NCI-H2081 treated with DMSO at 0.1 percent for 48 hours (cell line): ENCODE measurements around the gene GNAS-AS1.

Experiments used
- DNase-seq: peaks from one replicate; lab custom pipeline; 2025; lab: John Stamatoyannopoulos, UW

Gene GNAS-AS1

DNA sequence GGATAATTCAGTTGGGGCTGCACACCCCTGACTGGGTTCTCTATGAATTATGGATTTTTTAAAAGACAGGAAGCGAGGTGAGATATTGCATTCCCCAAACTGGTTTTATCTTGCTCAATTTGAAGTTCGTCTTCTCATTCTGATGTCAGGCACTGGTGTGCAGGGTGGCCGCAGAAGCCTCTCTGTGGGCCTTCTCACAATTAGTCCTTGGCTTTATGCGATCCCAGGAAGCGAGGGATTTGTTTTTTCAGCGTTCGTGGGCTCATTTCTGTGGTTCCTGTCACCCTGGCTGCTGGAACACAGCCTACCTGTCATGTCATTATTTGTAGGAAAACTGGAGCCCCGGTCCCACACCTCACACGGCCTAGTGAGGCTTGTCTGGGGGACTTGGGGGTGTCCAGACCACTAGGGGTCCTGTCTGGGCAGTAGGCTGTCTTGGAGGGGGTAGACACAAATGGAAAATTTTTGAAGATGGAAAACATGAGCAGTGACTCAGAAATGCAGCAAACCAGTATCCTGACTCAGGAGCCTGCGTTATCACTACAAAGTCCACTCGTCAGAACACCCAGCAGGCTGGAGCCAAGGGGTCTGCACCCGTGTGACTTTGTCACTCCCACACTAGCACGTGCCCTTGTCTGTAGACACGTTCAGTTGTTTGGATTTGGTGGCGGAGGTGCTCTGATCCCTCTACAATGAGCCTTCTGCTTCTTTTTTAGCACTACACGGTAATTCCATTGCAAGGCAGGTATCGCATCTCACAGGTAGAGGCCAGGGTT, 42.2 kb downstream of the GNAS-AS1 start:
- no peak for DNase-seq

DNA sequence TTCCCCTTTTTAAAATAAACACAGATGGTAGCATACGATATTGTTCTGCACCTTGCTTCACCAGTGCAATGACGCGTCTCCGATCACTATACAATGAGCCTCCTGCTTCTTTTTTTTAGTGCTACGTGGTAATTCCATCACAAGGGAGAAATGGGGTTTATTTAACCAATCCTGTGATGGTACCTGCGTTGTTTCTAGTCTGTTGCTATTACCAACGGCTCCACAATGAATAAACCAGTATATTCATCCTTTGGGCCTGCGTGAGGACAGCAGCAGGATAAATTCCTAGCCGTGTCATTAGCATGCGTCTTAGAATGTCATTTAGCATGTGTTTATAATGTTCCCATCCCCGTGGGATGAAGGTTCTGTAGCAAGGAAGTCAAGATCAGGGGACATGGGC, 42.9 kb downstream of the GNAS-AS1 start:
- DNase-seq, result no peak

DNA sequence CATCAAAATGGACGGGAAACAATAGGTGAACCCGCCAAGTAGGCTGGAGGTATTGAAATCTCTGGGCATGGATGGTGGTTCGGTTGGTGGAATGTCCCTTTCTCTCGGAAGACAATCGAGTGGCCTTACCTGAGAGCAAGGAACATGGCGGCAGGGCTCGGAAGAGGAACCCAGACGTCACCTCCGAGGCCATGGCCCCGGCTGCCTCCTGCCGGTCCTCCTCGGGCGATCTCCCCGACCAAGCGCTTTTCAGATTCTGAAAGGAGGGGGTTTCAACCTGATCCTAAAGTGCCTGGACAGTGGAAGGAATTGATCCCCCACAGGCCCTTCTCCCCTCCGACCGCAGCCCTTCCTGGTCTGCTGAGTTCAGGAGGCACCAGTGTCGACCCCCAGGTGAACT, 47.2 kb downstream of the GNAS-AS1 start:
- no peak for DNase-seq

DNA sequence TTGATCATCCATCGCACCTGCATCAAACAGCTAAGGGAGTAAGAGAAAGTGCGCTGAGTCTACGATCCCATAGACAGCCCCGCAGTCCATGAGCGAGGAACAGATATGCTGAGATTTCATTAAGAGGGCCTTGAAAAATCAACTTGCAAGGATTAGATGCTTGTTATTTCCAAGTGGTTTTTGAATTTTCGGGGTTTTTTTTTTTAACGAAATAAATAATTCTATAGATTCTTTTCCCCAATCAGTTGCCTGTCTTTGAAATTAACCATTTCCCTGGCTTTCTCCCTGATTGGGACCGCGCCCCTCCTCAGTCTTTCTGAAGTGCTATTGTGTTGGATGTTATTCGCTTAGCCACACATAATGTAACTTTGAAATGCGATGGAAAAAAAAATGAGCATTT, 48.6 kb downstream of the GNAS-AS1 start:
- DNase-seq, result no peak

DNA sequence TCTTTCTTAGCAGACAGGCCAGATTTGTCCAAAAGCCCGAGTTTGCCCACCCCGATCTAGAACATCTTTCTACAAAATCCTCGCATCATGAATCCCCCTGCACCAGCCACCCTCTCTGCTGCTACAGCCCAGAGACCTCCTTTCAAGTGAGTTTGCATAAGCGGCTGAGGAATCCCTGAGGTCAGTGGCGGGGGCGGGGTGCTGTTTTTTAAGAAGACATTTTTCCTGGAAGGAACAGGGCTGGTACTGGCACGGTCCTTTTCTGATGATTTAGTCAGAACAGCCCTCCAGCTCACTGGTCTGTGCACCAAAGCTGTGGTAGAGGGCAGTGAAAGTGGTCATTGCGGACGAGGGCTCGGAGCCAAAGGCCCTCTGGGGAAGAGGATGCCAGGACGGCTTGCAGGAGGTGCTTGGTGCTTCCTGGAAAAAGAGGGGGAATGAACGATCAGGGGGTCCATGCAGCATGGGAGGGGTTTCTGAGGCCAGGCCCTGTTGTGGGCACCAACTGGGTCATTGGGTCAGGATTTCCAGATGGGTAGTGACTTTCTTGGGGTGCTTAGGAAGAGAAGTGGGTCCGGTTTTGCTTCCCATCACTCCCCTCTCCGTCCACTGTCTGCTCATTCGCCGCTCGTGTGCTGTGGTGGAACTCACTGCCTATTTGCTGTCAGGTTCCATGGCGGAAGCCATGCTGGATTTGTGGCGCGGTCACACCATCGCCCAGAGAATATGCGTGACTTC, 50.4 kb downstream of the GNAS-AS1 start:
- no peak for DNase-seq

DNA sequence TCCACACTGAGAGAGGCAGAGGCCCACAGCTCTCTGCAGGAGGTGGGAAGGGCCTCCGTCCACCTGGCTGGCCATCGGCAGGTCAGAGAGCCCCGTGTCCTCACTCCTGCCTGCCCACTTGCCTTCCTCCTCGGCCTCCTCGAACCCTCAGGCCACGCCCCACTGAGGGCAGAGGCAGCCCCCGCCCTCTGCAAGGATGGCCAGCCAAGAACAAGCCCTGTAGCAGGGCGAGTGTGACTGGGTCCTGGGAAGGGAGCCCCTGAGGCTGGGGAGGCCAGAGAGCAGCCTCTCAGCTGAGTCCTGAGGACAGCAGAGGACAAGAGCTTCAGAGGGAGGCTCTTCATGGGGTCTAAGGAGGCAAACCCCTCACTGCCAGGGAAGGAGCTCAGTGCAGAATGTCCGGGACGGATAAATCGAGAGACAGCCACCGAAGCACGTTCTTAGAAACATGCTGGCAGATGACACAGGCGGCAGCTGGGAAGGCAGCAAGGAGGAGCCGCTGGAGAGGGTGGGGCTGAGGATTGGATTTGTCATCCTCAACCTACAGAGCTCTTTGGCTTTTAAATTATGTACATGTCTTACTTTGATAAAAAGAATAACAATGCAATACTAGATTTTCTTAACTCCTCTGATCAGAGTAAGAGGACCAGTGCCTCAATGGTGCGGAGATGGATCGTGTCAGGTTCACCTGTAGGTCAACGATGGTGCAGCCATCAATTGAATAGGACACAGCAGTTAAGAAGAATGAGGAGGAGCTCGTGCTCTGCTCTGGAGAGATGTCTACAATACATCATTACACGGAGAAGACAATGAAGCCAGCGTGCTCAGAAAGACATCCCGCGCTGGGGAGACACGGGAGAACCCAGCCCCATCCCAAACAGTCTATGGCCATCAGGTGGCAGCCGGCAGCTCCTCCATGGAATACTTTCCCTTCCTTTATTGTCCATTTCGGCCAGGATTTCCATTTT, 53.0 kb downstream of the GNAS-AS1 start:
- no peak for DNase-seq

DNA sequence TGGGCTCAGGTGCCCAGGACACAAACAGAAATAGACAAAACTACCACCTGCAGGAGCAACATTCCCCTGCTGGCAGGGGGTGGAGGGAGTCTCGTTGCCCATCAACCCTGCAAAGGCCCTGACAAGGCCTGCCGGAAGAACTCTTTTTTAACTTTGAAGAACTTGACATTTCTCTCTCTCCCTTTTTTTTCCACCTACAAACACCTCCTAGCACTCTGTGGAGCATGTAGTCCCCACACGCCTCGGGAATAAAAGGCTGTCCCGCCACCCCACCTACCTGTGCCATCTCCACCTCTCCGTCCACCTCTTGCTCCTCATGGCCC, 54.8 kb downstream of the GNAS-AS1 start:
- no peak for DNase-seq

DNA sequence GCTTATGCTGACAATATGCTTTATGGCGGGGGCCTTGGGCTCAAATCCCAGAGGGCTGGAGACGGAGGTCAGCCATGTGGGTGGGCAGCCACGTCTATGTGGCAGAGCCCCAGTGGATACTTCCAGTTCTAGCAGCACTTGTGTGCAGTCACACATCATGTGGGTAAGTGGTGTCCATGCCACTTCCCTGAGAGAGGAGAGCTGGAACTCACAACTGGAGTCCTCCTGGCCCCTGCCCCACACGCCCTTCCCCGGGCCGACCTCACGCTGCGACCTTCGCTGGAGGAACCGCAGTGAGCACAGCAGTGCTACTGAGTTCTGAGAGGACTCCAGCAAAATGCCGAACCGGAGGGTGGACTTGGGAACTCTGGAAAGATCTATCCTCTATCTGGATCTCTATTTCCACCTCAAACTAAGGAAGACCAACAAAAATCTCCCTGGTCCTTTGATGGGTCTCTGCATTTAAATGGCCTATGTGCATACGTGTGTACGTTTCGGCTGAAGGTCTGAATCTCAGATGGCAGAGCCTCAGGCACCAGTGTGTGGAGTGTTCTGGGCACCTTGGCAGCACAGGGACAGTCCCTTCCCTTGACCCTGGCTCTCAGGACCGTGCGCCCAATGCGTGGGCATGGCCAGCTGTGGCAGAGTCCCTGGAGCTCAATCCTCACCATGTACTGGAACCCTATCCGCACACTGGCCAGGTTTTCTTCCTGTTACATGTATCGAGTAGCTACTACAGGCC, 55.4 kb downstream of the GNAS-AS1 start:
- no peak for DNase-seq

DNA sequence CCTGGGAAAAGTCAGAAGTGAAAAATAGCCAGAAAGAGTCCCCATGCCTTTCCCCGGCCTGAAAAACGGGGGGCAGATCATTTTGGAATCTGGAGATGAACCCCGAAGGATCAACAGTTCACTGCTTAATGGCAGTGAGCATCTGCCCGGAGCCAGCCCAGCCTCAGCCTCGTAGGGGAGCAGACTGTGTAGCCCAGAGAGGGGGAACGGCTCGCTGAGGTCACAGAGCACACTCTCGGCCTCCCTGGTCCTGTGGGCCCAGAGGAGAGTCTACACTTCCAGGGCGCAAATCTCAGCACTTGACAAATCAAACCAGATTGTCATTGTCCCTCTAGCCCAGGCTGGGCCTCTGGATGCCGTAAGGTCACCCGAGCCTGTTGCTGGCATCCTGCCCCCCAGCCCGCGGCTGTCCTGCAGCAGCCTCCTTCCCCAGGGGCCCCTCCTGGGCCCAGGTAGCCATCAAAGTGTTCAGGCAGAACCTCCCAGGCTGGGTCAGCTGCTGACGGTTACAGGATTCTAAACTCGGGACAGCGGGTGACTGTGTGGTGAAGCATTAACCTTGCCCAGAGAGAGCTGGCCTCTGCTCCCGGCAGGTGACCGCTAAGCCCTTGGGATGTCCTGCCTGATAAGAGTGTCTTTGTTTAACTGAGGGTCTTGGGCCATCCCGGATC, 56.1 kb downstream of the GNAS-AS1 start:
- no peak for DNase-seq

DNA sequence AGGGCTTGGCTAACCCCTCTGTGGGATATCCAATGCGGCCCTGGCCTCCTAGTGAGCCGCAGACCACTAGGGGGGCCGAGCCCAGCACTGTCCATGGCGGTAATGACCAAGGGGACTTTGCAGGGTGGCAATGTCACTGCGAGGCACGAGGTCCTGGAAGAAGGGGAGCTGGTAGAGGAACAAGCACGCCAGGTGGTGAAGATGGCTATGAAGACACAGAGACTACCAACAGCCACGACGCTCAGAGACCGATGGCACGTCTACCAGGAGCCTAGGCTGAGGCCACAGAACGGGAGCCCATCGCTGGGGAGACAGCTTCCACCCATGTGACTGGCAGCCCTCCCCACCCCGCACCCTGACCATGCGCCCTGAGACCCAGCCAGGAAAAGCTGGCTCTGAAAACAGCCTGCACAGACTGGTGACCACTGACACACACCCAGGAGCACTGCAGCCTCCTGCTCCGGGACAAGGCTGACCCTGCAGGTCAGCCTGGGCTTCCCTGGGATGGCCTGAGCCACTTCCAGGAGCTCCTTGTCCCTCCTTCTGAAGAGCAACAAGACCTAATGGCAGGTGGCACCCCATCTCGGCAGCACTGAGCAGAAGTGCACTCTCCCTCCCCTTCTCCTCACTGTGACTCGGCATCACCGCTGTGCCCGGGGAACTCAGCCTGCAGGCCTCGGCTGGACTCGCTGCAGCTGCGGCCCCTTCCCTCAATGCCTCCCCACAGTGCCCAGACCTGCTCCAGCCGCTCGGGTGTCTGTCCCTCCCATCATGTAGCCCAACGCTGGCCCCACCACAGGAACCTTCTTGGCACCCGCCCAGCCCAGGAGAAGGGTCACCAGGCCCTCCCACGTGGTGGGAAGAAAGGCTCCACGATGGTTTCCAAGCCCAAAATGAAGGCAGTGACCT, 56.9 kb downstream of the GNAS-AS1 start:
- DNase-seq, result no peak

DNA sequence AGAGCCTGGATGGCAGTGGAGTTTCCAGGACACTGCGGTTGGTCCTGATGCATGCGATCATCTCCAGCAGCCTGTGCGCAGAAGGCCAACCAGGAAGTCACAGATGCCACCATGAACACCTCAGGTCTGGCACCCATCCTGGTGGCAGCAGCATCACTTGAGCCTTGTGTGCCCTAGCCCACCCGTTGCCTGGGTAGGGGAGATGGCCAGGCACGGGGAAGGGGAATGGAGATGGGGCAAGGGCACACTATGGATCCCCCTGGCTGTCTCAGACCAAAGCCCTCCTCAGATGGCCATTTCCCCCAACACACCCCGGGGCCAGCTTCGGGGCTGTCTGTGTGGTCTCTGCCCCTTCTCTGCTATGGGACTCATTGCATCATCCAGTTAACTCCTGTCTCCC, 58.3 kb downstream of the GNAS-AS1 start:
- DNase-seq, result no peak

DNA sequence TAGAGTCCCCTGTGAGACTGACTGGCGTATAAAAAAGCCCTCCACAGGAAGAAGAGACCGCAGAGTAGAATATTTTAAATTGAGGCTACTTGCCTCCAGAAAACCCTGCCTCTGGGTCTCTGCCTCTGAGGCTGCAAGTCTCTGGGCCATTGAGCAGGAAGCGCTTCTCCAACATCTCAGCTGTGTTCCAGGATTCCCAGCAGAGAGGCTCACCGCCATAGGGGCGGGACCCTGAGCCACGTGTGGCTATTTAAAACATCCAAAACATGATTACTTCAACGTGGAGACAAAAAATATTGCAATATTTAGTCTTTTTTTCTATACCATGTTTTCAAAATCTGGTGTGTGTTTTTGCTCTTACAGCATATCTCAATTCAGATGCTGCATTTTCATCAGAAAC, 59.4 kb downstream of the GNAS-AS1 start:
- no peak for DNase-seq

DNA sequence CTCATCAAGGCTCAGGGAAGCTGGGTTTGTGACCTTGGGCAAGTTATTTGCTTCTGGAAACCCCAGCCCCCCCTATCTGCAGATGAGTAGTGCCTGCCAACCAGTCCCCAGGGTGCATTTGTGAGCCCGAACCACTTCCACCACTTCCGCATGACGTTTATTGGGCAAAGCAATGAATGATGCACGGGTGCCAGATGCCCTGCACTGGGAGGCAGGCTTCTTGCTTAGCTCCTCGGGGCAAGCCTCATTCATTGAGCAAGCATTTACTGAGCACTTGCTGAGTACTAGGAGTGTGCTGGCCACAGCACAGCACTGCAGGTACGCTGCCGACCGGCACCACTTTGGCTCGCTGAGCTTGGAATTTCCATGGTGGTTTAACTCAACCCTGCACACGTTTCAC, 60.2 kb downstream of the GNAS-AS1 start:
- DNase-seq, result no peak

DNA sequence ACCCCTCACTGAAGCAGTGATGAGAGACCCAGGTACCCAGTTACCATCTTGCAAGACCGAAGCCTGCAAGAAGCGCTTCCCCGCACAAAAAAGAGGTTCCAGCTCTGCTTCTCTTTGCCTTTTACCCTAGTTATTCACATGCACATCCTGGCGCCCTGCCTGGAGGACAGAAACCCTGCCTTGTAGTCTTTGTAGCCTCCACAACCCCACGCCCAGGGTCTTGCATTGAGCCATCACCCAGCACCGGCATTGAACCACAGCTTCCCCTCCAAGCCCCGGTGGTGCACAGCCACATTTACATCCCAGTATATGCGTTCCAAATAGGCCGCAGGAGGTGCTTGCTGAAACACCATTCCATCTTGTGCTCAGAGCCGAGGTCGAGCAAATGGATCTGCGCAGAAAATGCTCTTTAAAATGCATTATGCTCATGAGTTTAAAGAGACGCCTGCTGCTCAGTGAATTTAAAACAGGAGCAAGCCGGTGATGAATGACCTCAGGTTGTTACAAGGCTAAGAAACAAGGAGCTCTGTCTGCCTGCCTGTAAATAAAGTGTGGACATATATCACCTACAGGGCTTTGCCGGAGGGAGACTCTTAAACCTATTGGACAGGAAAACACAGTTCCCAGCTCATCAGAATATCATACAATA, 61.7 kb downstream of the GNAS-AS1 start:
- DNase-seq, result no peak

DNA sequence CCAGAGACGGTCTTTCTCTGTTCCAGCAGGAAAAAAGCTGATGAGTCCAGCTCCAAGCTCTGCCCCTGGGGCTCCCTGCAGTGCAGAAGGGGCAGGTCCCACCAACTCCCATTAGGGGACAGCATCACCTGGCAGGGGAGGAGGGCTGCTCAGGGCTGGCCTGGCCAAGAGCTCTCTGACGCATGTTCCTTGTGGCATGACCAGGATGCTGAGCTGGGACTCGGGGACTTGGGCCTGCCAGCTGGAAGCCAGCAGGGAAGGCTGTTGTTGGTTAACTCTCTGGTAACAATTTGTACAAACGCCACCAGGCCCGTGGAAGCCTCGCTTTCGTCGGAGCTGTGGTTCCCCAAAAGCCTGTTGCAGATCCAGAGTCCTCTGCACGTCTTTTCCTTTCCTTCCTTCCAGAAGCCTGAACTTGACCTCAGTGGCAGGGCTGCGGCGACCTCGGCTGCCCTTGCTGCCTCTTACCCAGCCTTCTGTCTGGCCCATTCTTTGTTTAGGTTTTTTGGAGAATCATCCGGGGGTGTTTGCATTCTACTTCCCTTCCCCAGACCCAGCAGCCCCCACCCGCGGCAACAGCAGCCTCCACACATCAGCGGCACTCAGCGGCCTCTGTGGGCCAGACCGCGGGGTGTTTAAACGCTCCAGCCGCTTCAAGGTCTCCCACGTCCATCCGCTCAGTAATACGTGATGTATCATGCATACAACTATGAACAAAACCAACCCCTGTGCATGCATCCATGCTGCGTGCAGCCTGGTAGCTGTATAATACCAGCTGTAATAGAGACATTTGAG, 63.3 kb downstream of the GNAS-AS1 start:
- DNase-seq, result no peak

DNA sequence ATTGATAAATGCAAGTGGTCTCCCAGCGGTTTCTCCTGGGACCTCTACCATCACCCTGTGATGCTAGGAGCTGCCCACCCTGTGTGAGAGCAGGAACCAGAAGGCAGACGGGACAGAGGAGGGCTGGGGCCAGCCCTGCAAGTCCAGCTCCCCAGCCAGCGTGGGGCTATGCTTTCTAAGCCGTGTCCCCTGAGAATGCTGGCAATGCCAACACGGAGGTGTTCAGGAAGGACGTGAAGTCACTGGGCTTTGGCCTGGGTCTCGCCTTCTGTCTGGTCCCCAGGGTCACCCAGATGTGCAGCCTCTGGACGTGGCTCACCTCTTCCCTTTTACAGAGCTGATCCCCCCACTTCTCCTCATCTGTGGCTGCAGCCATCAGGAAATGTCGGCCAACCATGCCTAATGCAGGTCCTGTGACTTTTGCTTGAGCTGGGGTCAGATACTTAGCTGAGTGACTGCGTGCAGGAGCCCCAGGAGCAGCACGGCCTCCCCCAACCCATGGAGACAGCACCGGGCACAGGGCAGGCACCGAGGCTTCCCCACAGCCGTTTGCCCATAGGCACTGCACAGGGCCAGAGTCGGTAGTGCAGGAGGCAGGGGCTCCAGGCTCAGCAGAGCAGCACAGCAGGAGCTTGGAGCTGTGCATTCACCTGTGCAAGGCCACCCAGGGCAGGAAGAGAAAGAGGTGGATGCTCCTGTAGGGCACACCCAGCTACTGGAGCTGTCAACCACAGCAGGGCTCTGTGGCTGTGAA, 66.2 kb downstream of the GNAS-AS1 start:
- no peak for DNase-seq

DNA sequence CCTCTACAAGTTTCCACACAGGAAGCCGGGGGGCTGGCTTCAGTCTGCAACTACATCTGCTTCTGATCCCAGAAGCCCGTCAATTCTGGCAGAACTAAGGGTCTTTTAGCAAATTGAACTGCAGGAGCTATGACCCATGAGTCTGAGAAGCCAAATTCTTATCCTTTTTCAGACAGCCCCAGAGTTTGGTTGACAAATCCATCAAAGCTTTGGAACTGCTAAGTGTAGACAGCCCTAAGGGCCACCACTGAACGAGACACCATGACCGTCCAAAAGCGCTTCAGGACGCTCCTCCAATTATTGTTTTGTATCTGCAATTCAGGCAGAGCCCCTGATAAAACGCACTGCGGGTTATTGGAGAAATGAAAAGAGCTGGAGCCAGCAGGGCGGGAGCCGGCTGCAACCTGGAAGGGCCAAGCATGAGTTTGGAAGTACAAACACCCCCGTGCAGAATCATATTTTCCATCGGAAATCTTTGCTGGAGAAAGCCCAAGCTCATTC, 67.1 kb downstream of the GNAS-AS1 start:
- no peak for DNase-seq

DNA sequence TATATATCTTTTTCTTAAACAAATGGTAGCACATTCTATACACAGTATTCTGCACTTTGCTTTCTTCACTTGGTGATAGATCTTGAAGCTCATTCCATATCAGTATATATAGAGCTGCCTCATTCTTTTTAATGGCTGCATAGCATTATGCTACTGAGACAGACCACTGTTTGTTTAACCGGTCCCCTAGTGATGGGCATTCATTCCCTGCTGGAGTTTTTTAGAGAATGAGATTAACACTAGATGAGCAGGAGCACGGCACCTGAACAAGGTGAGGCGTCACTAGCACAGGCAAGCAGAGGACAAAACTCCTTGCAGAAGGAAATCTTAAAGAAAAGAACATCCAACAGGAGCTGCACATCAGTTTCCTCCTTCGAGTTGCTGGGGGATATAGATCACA, 69.6 kb downstream of the GNAS-AS1 start:
- DNase-seq, result no peak
